ENCODE results near the gene KCND3. TPM values are rescaled to one million over a fixed set of nuclear protein-coding genes. Genes with fewer than 3 reads are reported as not detected.

KCND3 gene
- total and polyA plus RNA-seq, 4 donors = 1.0 to 27.1 (median 6.1) TPM

DNA sequence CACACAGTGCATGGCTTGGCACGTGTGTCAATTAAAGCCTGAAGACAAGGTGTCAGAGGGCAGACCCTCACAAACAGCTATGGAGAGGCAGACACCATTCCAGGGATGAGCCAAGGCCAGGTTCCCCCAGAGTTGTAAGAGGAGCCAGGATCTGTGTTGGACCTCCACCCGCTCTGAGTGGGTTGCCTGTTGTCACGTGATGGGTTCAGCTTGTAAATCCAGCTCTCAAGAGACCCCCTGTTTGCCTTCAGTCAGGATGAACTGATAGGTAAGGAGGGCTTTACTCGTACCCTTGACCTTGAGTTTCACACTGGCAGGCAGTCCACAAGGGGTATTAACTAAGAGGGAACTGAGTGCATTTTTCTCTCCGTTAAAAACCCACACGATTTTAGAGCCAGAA lies 27.7 kb upstream of the KCND3 start:
- Histone ChIP-seq H3K36me3 (ENCODE audit: control insufficient read depth in 4 of 4, insufficient read depth in 3 of 4, low read depth in 1 of 4, low read length in 3 of 4) (no peaks in the 10 kb centered on the region), H3K27ac (ENCODE audit: low read depth in 1 of 2, low read length in 2 of 2) (no peak overlapping the region), H3K4me3 (ENCODE audit: low read depth in 1 of 3, low read length in 3 of 3) (no peak overlapping the region), H3K27me3 (ENCODE audit: control insufficient read depth in 4 of 4, insufficient read depth in 4 of 4, low read length in 3 of 4) (no peaks in the 10 kb centered on the region), H3K9me3 (ENCODE audit: control insufficient read depth in 4 of 4, low read length in 3 of 4) (no peaks in the 10 kb centered on the region), H3K4me1 (ENCODE audit: control insufficient read depth in 4 of 4, insufficient read depth in 4 of 4, low read length in 3 of 4) (no peaks in the 10 kb centered on the region), H3K9ac (ENCODE audit: low read depth in 1 of 2, low read length in 2 of 2) (no peak overlapping the region)
- TF ChIP-seq, protein P1, sequence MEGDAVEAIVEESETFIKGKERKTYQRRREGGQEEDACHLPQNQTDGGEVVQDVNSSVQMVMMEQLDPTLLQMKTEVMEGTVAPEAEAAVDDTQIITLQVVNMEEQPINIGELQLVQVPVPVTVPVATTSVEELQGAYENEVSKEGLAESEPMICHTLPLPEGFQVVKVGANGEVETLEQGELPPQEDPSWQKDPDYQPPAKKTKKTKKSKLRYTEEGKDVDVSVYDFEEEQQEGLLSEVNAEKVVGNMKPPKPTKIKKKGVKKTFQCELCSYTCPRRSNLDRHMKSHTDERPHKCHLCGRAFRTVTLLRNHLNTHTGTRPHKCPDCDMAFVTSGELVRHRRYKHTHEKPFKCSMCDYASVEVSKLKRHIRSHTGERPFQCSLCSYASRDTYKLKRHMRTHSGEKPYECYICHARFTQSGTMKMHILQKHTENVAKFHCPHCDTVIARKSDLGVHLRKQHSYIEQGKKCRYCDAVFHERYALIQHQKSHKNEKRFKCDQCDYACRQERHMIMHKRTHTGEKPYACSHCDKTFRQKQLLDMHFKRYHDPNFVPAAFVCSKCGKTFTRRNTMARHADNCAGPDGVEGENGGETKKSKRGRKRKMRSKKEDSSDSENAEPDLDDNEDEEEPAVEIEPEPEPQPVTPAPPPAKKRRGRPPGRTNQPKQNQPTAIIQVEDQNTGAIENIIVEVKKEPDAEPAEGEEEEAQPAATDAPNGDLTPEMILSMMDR (IDR thresholded peaks at IDR 0.05; ENCODE audit: low read depth, low read length, missing input control) = no peak
- TF ChIP-seq NR2F2 (IDR thresholded peaks at IDR 0.05) = no peak
- no peak for TF ChIP-seq EGR1 (IDR thresholded peaks at IDR 0.05; ENCODE audit: low read depth in 2 of 2)
- no peak for TF ChIP-seq YY1 (IDR thresholded peaks at IDR 0.05)
- TF ChIP-seq TAF1 (conservative IDR thresholded peaks at IDR 0.05) = no peak
- no peak for TF ChIP-seq RXRA (IDR thresholded peaks at IDR 0.05)
- TF ChIP-seq GABPA (IDR thresholded peaks at IDR 0.05 in 1 of 2, conservative IDR thresholded peaks at IDR 0.05 in 1 of 2) = no peak
- TF ChIP-seq, protein P2, sequence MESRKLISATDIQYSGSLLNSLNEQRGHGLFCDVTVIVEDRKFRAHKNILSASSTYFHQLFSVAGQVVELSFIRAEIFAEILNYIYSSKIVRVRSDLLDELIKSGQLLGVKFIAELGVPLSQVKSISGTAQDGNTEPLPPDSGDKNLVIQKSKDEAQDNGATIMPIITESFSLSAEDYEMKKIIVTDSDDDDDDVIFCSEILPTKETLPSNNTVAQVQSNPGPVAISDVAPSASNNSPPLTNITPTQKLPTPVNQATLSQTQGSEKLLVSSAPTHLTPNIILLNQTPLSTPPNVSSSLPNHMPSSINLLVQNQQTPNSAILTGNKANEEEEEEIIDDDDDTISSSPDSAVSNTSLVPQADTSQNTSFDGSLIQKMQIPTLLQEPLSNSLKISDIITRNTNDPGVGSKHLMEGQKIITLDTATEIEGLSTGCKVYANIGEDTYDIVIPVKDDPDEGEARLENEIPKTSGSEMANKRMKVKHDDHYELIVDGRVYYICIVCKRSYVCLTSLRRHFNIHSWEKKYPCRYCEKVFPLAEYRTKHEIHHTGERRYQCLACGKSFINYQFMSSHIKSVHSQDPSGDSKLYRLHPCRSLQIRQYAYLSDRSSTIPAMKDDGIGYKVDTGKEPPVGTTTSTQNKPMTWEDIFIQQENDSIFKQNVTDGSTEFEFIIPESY (IDR thresholded peaks at IDR 0.05) = no peak
- no peak for TF ChIP-seq RAD21 (IDR thresholded peaks at IDR 0.05)
- TF ChIP-seq, protein P3, sequence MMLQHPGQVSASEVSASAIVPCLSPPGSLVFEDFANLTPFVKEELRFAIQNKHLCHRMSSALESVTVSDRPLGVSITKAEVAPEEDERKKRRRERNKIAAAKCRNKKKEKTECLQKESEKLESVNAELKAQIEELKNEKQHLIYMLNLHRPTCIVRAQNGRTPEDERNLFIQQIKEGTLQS (IDR thresholded peaks at IDR 0.05) = no peak
- no peak for TF ChIP-seq FOXA2 (IDR thresholded peaks at IDR 0.05)
- DNase-seq (ENCODE audit: low spot score) = no peak
- WGBS = 62% methylated on average over 6 of the region's 6 CpGs

- no peak overlapping the region for H3K9ac ChIP-seq (ENCODE audit: low read depth in 1 of 2, low read length in 2 of 2)
- TF ChIP-seq NR2F2 (IDR thresholded peaks at IDR 0.05) (no peak), RXRA (IDR thresholded peaks at IDR 0.05) (no peak), TAF1 (conservative IDR thresholded peaks at IDR 0.05) (no peak), EGR1 (IDR thresholded peaks at IDR 0.05; ENCODE audit: low read depth in 2 of 2) (no peak), HNF4G (IDR thresholded peaks at IDR 0.05) (no peak), YY1 (IDR thresholded peaks at IDR 0.05) (no peak)
- TF ChIP-seq, protein P3 (IDR thresholded peaks at IDR 0.05) = no peak
- TF ChIP-seq, protein P4, sequence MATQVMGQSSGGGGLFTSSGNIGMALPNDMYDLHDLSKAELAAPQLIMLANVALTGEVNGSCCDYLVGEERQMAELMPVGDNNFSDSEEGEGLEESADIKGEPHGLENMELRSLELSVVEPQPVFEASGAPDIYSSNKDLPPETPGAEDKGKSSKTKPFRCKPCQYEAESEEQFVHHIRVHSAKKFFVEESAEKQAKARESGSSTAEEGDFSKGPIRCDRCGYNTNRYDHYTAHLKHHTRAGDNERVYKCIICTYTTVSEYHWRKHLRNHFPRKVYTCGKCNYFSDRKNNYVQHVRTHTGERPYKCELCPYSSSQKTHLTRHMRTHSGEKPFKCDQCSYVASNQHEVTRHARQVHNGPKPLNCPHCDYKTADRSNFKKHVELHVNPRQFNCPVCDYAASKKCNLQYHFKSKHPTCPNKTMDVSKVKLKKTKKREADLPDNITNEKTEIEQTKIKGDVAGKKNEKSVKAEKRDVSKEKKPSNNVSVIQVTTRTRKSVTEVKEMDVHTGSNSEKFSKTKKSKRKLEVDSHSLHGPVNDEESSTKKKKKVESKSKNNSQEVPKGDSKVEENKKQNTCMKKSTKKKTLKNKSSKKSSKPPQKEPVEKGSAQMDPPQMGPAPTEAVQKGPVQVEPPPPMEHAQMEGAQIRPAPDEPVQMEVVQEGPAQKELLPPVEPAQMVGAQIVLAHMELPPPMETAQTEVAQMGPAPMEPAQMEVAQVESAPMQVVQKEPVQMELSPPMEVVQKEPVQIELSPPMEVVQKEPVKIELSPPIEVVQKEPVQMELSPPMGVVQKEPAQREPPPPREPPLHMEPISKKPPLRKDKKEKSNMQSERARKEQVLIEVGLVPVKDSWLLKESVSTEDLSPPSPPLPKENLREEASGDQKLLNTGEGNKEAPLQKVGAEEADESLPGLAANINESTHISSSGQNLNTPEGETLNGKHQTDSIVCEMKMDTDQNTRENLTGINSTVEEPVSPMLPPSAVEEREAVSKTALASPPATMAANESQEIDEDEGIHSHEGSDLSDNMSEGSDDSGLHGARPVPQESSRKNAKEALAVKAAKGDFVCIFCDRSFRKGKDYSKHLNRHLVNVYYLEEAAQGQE (IDR thresholded peaks at IDR 0.05) = no peak
- TF ChIP-seq, protein P5, sequence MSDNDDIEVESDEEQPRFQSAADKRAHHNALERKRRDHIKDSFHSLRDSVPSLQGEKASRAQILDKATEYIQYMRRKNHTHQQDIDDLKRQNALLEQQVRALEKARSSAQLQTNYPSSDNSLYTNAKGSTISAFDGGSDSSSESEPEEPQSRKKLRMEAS (IDR thresholded peaks at IDR 0.05) = no peak
- WGBS = 59% methylated on average over 1 of the region's 1 CpG
- no peaks in the 10 kb centered on the region for H3K9me3 ChIP-seq (ENCODE audit: control insufficient read depth in 4 of 4, low read length in 3 of 4)
- H3K27me3 ChIP-seq (ENCODE audit: control insufficient read depth in 4 of 4, insufficient read depth in 4 of 4, low read length in 3 of 4) = no peaks in the 10 kb centered on the region
- H3K4me1 ChIP-seq (ENCODE audit: control insufficient read depth in 4 of 4, insufficient read depth in 4 of 4, low read length in 3 of 4) = no peaks in the 10 kb centered on the region
- no peak overlapping the region for H3K4me3 ChIP-seq (ENCODE audit: low read depth in 1 of 3, low read length in 3 of 3)
- H3K27ac ChIP-seq (ENCODE audit: low read depth in 1 of 2, low read length in 2 of 2) = no peak overlapping the region
- no peaks in the 10 kb centered on the region for H3K36me3 ChIP-seq (ENCODE audit: control insufficient read depth in 4 of 4, insufficient read depth in 3 of 4, low read depth in 1 of 4, low read length in 3 of 4)
- DNase-seq (ENCODE audit: low spot score) = no peak
These were observed 23.4 kb upstream of the KCND3 start for GRCh38 chr1:112012823-112013222.
